Esophagus muscularis mucosa (tissue), 4 donors: Measurements from ENCODE around the gene TCERG1L.

Experiments
- CTCF ChIP-seq, 3 experiments: fragments of 200-600 bp in 2 of 3; fragments of 450-650 bp in 1 of 3; sonication (generic) in 2 of 3; IDR thresholded peaks; one replicate each; pipeline ENCODE4 v1.5.1; 2017 to 2019; ENCODE audit warnings: antibody characterized with exemption in 3 of 3, mild to moderate bottlenecking in 2 of 3, moderate library complexity in 1 of 3
- EP300 ChIP-seq: sonication (generic); formaldehyde crosslinking; IDR thresholded peaks from one replicate; pipeline ENCODE4 v1.6.1; 2017; ENCODE audit warnings: antibody characterized with exemption
- POLR2A ChIP-seq: fragments of 450-650 bp; IDR thresholded peaks from one replicate; pipeline ENCODE4 v1.6.1; 2017; ENCODE audit warnings: antibody characterized with exemption, moderate library complexity, mild to moderate bottlenecking, low read depth

DNA sequence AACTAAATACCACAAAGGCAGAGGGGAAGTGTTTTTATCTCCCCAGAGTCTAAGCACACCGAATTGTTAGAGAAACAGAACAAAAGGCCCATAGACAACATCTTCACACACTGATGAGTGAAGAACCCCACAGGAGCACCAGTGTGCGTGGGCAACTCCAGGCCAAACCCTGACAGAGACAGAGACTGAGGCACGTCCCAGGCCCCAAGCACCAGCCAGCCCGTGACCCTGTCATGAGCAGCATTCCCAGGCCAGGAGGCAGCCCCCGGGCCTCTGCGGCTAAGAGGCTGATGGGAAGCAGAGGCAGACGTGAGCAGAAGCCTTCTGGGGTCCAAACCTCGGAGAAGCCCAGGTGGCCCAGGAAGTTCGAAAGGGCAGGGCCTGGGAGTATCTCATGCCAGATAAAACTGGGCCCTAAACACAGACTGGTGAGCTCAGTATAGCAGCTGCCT, 184.4 kb downstream of the TCERG1L start:
- TF ChIP-seq EP300, result no peak
- no peak for TF ChIP-seq POLR2A
- TF ChIP-seq CTCF (IDR thresholded peaks at IDR 0.05), result no peak
